CD4-positive, alpha-beta memory T cell (primary cell): Measurements from ENCODE around the gene CDK8. TPM values are rescaled to one million over a fixed set of nuclear protein-coding genes. Genes with fewer than 3 reads are reported as not detected.

Experiments
- CTCF ChIA-PET: fragments of 350-600 bp; sonication (Branson Sonifier 250); formaldehyde crosslinking; loops from one replicate; lab custom pipeline; 2021; ENCODE audit warnings: inconsistent platforms; ENCODE audit not compliant: partially characterized antibody; lab: Charles Lee
- POLR2A ChIA-PET: fragments of 350-600 bp; sonication (Branson Sonifier 250); formaldehyde crosslinking; loops from one replicate; lab custom pipeline; 2021; ENCODE audit not compliant: partially characterized antibody; lab: Charles Lee
- DNase-seq, 5 donors: peaks; one replicate each; pipeline versions ENCODE4 v3.0.0 to v3.0.0-alpha.2; 2020 to 2022; ENCODE audit warnings: mixed read lengths in 1 of 5
- H3K27ac ChIP-seq: one replicate; pipeline ENCODE4 v1.7.0; 2013; ENCODE audit warnings: low read depth, low read length
- H3K27me3 ChIP-seq: 2 replicates; pipeline ENCODE4 v1.7.0; 2013; ENCODE audit warnings: mild to moderate bottlenecking, low read length, moderate library complexity; ENCODE audit not compliant: insufficient read depth
- H3K36me3 ChIP-seq: 2 replicates; pipeline ENCODE4 v1.7.0; 2013; ENCODE audit warnings: mild to moderate bottlenecking, low read length, moderate library complexity; ENCODE audit not compliant: insufficient read depth
- H3K4me1 ChIP-seq: 2 replicates; pipeline ENCODE4 v1.7.0; 2013; ENCODE audit warnings: mild to moderate bottlenecking, low read length, moderate library complexity; ENCODE audit not compliant: insufficient read depth
- H3K4me3 ChIP-seq, 2 donors: one replicate each; pipeline ENCODE4 v1.7.0; 2013; ENCODE audit warnings: low read length in 2 of 2, mild to moderate bottlenecking in 1 of 2
- H3K9me3 ChIP-seq, 2 donors: one replicate each; pipeline ENCODE4 v1.7.0; 2013; ENCODE audit warnings: low read length in 2 of 2, control low read depth in 1 of 2; ENCODE audit not compliant: control insufficient read depth in 1 of 2
- H3K27ac Mint-ChIP-seq, 7 donors: one replicate each; pipeline ENCODE4 v1.8.0; 2020 to 2021; ENCODE audit warnings: mixed read lengths in 7 of 7, mild to moderate bottlenecking in 6 of 7, inconsistent platforms in 3 of 7, moderate library complexity in 3 of 7
- H3K27me3 Mint-ChIP-seq, 2 donors: one replicate each; pipeline ENCODE4 v1.8.0; 2020 to 2021; ENCODE audit warnings: mixed read lengths in 2 of 2
- H3K36me3 Mint-ChIP-seq, 2 donors: one replicate each; pipeline ENCODE4 v1.8.0; 2020 to 2021; ENCODE audit warnings: mixed read lengths in 2 of 2, inconsistent platforms in 1 of 2, mild to moderate bottlenecking in 1 of 2
- H3K4me1 Mint-ChIP-seq, 4 donors: one replicate each; pipeline ENCODE4 v1.8.0; 2020 to 2021; ENCODE audit warnings: mixed read lengths in 4 of 4, mild to moderate bottlenecking in 1 of 4
- H3K4me3 Mint-ChIP-seq, 8 donors: one replicate each; pipeline ENCODE4 v1.8.0; 2020 to 2021; ENCODE audit warnings: mixed read lengths in 8 of 8, mild to moderate bottlenecking in 7 of 8, moderate library complexity in 6 of 8, inconsistent platforms in 3 of 8
- H3K9me3 Mint-ChIP-seq, 8 donors: one replicate each; pipeline ENCODE4 v1.8.0; 2020 to 2021; ENCODE audit warnings: mixed read lengths in 8 of 8, mild to moderate bottlenecking in 5 of 8, inconsistent platforms in 3 of 8, moderate library complexity in 1 of 8
- intact Hi-C: fragments of 100-400 bp; cut with micrococcal nuclease; formaldehyde crosslinking; loops from one replicate; pipeline ENCODE4 v1.15.1; 2023
- polyA plus RNA-seq, 2 donors: library from polyadenylated mRNA; unstranded; fragments of 300-500 nt; fragmentation: Illumina TruSeq; gene quantifications; one replicate each; pipeline ENCODE4 v1.2.3, GENCODE V29; 2021
- total RNA-seq, 2 experiments: library from RNA; stranded (reverse); gene quantifications; one replicate each; pipeline ENCODE4 v1.2.3, GENCODE V29; 2021

The CDK8 gene
- total and polyA plus RNA-seq, 4 experiments from 2014 or later = 4.7 to 11.7 (median 8.6) TPM

DNA sequence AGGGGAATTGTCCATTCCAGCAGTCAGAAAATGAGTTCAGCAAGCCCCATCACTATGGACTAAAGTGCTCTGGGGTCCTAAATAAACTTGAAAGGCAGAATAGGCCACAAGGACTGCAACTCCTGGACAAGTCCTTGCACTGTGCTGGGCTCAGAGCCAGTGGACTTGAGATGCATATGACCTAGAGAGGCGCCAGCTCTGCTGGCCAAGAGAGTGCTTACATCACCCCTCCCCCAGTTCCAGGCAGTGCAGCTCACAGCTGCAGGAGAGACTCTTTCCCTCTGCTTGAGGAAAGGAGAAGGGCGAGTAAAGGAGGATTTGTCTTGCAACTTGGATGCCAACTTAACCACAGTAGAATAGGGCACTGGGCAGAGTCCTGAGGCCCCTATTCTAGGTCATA lies 194.1 kb downstream of the CDK8 start:
- ChIA-PET POLR2A (no interaction called here), CTCF (no interaction called here)
- H3K36me3 Mint-ChIP-seq = no peaks in the 10 kb centered on the region
- H3K27me3 Mint-ChIP-seq = peaks cover 22 to 25% of the 10 kb centered on the region in 2 donors
- no peak overlapping the region for H3K4me3 Mint-ChIP-seq
- H3K4me1 Mint-ChIP-seq = no peaks in the 10 kb centered on the region
- H3K9me3 ChIP-seq = no peaks in the 10 kb centered on the region
- H3K27me3 ChIP-seq = no peaks in the 10 kb centered on the region
- H3K27ac Mint-ChIP-seq = no peak overlapping the region
- no peak for DNase-seq
- H3K4me1 ChIP-seq = no peaks in the 10 kb centered on the region
- H3K27ac ChIP-seq = no peak overlapping the region
- no peak overlapping the region for H3K4me3 ChIP-seq
- H3K9me3 Mint-ChIP-seq = peaks cover 4 to 22% (median 9%) of the 10 kb centered on the region in 8 donors
- intact Hi-C loops = no loop called here
- no peaks in the 10 kb centered on the region for H3K36me3 ChIP-seq

- H3K27me3 ChIP-seq = no peaks in the 10 kb centered on the region
- CTCF ChIA-PET = no interaction called here
- intact Hi-C loops = no loop called here
- no peak for DNase-seq
- H3K27ac ChIP-seq = no peak overlapping the region
- Mint-ChIP-seq H3K9me3 (peaks cover 4 to 22% (median 8%) of the 10 kb centered on the region in 8 donors), H3K27me3 (peaks cover 23% of the 10 kb centered on the region in 2 donors), H3K27ac (no peak overlapping the region), H3K4me3 (no peak overlapping the region), H3K4me1 (no peaks in the 10 kb centered on the region), H3K36me3 (no peaks in the 10 kb centered on the region)
- POLR2A ChIA-PET = no interaction called here
- H3K4me3 ChIP-seq = no peak overlapping the region
- no peaks in the 10 kb centered on the region for H3K9me3 ChIP-seq
- H3K36me3 ChIP-seq = no peaks in the 10 kb centered on the region
- no peaks in the 10 kb centered on the region for H3K4me1 ChIP-seq
Measured at GRCh38 chr13:26449063-26449848, 195.3 kb downstream of the CDK8 start.

Other genes with a start within 250 kb of the CDK8 start
- under 1 TPM; 0.36 to 0.58 TPM for gene SHISA2, start 202.1 kb upstream of the CDK8 start, total RNA-seq
- under 1 TPM in 1 of 2 donors, not detected in 1; 0.32 TPM for gene SHISA2, start 202.1 kb upstream of the CDK8 start, polyA plus RNA-seq
- gene RNF6, start 31.8 kb upstream of the CDK8 start, total RNA-seq = 10 to 100 TPM; 46.7 to 47.9 TPM
- gene RNF6, start 31.8 kb upstream of the CDK8 start, polyA plus RNA-seq = 10 to 100 TPM; 36.3 to 54.9 TPM